Measurements from ENCODE around the gene ZBTB16. TPM values are rescaled to one million over a fixed set of nuclear protein-coding genes. Genes with fewer than 3 reads are reported as not detected.

Gene ZBTB16
- total RNA-seq, 3 donors from 2014 or later, result 236 to 358 (median 271) TPM

DNA sequence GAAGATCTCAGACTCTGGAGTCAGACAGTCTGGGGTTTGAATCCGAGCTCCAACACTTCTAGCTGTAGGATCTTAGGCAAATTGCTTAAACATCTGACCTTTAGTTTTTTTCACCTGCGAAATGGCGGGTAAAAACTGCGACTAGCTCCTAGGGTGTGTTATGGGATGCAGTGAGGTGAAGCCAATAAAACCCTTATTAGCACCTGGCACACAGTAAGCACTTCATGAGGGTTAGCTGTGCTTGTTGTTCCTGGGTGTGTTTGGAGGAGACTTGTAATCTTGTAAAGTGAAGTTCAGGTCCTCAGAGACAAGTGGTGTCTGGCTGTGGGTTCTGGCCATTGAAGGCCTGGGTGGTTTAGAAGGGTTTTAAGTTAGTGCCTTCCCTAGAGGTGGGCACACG, 68.9 kb downstream of the ZBTB16 start:
- intact Hi-C loops (cut with DNase I; ENCODE audit: low total_unique reads), result no loop called here
- Histone ChIP-seq H3K36me3 (no peaks in the 10 kb centered on the region), H3K27ac (peak overlapping the region in 1 of 2 donors; percentile 35), H3K27me3 (no peaks in the 10 kb centered on the region), H3K9me3 (no peaks in the 10 kb centered on the region), H3K4me1 (peaks cover 0 to under 1% of the 10 kb centered on the region in 2 donors), H3K4me3 (no peak overlapping the region)
- DNase-seq (ENCODE audit: low spot score in 2 of 2), result no peak
- TF ChIP-seq POLR2AphosphoS5 (IDR thresholded peaks at IDR 0.05) (no peak), POLR2A (IDR thresholded peaks at IDR 0.05) (no peak)
- TF ChIP-seq, protein P1, sequence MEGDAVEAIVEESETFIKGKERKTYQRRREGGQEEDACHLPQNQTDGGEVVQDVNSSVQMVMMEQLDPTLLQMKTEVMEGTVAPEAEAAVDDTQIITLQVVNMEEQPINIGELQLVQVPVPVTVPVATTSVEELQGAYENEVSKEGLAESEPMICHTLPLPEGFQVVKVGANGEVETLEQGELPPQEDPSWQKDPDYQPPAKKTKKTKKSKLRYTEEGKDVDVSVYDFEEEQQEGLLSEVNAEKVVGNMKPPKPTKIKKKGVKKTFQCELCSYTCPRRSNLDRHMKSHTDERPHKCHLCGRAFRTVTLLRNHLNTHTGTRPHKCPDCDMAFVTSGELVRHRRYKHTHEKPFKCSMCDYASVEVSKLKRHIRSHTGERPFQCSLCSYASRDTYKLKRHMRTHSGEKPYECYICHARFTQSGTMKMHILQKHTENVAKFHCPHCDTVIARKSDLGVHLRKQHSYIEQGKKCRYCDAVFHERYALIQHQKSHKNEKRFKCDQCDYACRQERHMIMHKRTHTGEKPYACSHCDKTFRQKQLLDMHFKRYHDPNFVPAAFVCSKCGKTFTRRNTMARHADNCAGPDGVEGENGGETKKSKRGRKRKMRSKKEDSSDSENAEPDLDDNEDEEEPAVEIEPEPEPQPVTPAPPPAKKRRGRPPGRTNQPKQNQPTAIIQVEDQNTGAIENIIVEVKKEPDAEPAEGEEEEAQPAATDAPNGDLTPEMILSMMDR (IDR thresholded peaks at IDR 0.05), result no peak

DNA sequence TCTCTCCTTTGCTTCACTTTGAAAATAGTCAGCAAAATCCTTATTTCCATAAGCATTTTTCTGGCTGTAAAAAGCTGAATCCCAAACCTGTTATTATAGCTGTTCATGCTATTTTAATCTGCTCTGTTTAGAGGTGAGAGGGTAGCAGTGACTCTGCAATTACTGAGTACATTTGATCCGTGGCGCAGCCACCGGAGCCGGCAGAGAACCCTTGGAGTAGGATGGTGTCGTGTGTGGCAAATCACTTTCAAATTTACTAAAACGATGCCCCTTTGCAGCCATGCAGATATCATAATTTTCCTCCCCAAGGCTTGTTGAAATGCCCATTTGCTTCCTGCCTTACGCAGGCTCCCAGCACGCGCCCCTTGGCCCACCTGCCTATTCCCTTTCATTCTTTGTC, 69.6 kb downstream of the ZBTB16 start:
- Histone ChIP-seq H3K4me3 (no peak overlapping the region), H3K9me3 (no peaks in the 10 kb centered on the region), H3K27ac (peak overlapping the region in 1 of 2 donors; percentile 35), H3K4me1 (peaks cover 0 to 1% of the 10 kb centered on the region in 2 donors), H3K36me3 (no peaks in the 10 kb centered on the region), H3K27me3 (no peaks in the 10 kb centered on the region)
- DNase-seq (ENCODE audit: low spot score in 2 of 2), result no peak
- intact Hi-C loops (cut with DNase I; ENCODE audit: low total_unique reads), result no loop called here
- TF ChIP-seq, protein P1 (IDR thresholded peaks at IDR 0.05), result no peak
- TF ChIP-seq POLR2AphosphoS5 (IDR thresholded peaks at IDR 0.05), result no peak
- TF ChIP-seq POLR2A (IDR thresholded peaks at IDR 0.05), result no peak

DNA sequence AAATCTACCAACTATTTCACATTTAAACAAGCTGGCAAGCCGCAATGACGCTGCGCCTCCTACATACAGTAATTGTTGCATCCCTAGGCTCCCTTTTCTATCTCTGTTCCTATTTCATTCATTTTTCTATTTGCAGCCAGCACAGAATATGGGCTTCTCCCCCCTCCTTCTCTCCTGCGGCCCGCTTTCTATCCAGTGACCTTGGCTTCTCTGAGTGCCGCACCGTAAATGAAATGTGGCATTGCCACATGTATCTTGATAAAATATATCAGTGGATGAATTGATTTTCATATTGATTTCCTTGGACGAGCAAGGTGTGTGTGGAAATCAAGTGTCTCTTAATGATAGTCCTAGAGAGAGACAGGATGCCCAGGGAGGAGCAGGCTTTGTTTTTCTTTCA, 70.2 kb downstream of the ZBTB16 start:
- DNase-seq (ENCODE audit: low spot score in 2 of 2), result no peak
- H3K36me3 ChIP-seq, result no peaks in the 10 kb centered on the region
- H3K27me3 ChIP-seq, result no peaks in the 10 kb centered on the region
- peaks cover 0 to 7% of the 10 kb centered on the region in 2 donors for H3K4me1 ChIP-seq
- intact Hi-C loops (cut with DNase I; ENCODE audit: low total_unique reads), result no loop called here
- no peak overlapping the region for H3K27ac ChIP-seq
- no peak for TF ChIP-seq POLR2A (IDR thresholded peaks at IDR 0.05)
- TF ChIP-seq POLR2AphosphoS5 (IDR thresholded peaks at IDR 0.05), result no peak
- TF ChIP-seq, protein P1 (IDR thresholded peaks at IDR 0.05), result no peak
- no peaks in the 10 kb centered on the region for H3K9me3 ChIP-seq
- H3K4me3 ChIP-seq, result peak overlapping the region in 1 of 3 donors; percentile 27

DNA sequence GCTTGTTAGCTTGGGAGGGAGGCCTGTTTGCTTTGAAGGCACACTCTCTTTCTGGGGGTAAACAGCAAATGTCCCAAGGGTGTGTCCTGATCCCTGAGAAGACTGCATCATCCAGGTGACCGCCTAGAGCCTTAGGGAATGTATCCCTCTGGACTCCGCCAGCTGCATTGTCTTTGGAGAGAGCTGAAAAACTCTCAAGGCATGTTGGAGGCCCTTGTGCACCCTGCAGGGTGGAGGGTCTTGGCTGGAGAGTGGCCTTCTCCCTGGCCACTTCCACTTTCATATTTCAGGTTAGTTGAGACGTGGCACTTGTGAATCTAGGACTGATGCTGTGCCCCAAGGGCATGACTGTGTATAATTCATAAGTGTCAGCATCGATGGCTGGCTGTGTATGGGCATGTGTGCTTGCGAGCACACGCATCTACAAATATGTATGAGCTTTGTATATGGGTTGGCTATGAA, 70.6 kb downstream of the ZBTB16 start:
- no peaks in the 10 kb centered on the region for H3K36me3 ChIP-seq
- no peaks in the 10 kb centered on the region for H3K9me3 ChIP-seq
- H3K4me3 ChIP-seq, result peak overlapping the region in 1 of 3 donors; percentile 27
- peaks cover 0 to 11% of the 10 kb centered on the region in 2 donors for H3K4me1 ChIP-seq
- no peak for TF ChIP-seq POLR2A (IDR thresholded peaks at IDR 0.05)
- TF ChIP-seq, protein P1 (IDR thresholded peaks at IDR 0.05), result no peak
- TF ChIP-seq POLR2AphosphoS5 (IDR thresholded peaks at IDR 0.05), result peak in 1 of 3 donors; percentile 10
- no peak overlapping the region for H3K27ac ChIP-seq
- intact Hi-C loops (cut with DNase I; ENCODE audit: low total_unique reads), result no loop called here
- H3K27me3 ChIP-seq, result no peaks in the 10 kb centered on the region
- no peak for DNase-seq (ENCODE audit: low spot score in 2 of 2)

DNA sequence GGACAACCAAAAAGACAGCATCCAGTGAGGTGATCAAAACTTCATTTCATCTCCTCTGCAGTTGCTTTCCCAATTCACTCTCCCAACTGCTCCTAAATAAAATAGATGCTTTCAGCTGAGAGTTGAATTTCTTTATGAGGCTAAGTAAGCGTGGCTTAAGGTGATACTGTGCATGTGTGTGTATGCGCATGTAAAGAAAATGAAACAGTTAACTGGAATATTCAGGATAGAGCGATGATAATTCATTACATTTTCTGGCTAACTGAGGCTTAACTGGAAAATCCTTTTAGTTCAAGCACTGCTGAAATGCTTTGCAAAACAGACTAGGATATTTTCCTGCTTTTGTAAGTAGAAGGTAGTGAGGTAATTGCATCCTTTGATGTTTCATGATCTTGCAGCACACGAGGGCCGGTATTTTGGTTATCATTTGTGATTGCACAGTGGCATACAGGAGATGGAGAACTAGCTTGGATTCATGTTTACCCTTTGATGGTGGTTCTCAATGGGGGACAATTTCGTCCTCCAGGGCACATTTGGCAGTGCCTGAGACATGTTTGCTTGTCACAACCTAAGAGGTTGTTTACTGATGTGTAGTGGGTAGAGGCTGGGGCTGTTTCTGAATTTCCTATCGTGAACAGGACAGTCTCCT, 71.2 kb downstream of the ZBTB16 start:
- Histone ChIP-seq H3K4me3 (no peak overlapping the region), H3K27ac (no peak overlapping the region), H3K27me3 (no peaks in the 10 kb centered on the region), H3K4me1 (peaks cover 0 to 17% of the 10 kb centered on the region in 2 donors), H3K36me3 (no peaks in the 10 kb centered on the region), H3K9me3 (no peaks in the 10 kb centered on the region)
- intact Hi-C loops (cut with DNase I; ENCODE audit: low total_unique reads), result no loop called here
- DNase-seq (ENCODE audit: low spot score in 2 of 2), result no peak
- no peak for TF ChIP-seq POLR2AphosphoS5 (IDR thresholded peaks at IDR 0.05)
- TF ChIP-seq, protein P1 (IDR thresholded peaks at IDR 0.05), result no peak
- no peak for TF ChIP-seq POLR2A (IDR thresholded peaks at IDR 0.05)
